ENCODE measurements around the gene AXIN1. TPM values are rescaled to one million over a fixed set of nuclear protein-coding genes. Genes with fewer than 3 reads are reported as not detected.

AXIN1 gene
- total RNA-seq, 1 donor, result 35.8 TPM

DNA sequence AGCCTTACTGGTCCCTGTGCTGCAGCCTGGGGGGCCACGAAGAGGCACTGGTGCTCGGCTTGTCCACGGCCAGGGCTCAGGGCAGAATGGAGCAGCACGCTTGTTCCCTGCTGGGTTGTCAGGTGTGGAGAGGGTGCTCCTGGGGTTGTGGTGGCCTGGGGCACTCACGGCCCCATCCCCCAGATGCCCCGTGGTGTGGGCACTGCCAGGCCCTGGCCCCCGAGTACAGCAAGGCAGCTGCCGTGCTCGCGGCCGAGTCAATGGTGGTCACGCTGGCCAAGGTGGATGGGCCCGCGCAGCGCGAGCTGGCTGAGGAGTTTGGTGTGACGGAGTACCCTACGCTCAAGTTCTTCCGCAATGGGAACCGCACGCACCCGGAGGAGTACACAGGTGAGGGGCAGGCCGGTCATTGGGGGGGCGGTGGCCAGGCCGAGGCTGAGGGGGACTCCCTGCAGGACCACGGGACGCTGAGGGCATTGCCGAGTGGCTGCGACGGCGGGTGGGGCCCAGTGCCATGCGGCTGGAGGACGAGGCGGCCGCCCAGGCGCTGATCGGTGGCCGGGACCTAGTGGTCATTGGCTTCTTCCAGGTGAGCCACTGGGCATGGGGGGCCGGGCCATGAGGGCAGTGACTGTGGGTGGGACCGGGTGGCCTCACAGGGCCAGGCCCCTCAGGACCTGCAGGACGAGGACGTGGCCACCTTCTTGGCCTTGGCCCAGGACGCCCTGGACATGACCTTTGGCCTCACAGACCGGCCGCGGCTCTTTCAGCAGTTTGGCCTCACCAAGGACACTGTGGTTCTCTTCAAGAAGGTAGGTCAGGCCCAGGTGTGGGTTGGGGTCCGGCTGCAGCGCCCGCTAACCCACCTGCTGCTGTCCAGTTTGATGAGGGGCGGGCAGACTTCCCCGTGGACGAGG is 68.1 kb downstream of the AXIN1 start:
- H3K27me3 ChIP-seq (ENCODE audit: insufficient read depth, low read length), result peaks cover 3% of the 10 kb centered on the region
- H3K9me3 ChIP-seq (ENCODE audit: low read depth, low read length), result no peaks in the 10 kb centered on the region
- H3K4me3 ChIP-seq (ENCODE audit: low read length), result no peak overlapping the region
- H3K4me1 ChIP-seq (ENCODE audit: insufficient read depth, low read length), result no peaks in the 10 kb centered on the region

- H3K9me3 ChIP-seq (ENCODE audit: low read depth, low read length), result no peaks in the 10 kb centered on the region
- peaks cover 3% of the 10 kb centered on the region for H3K27me3 ChIP-seq (ENCODE audit: insufficient read depth, low read length)
- no peaks in the 10 kb centered on the region for H3K4me1 ChIP-seq (ENCODE audit: insufficient read depth, low read length)
- no peak within 1 kb of the TSS for H3K4me3 ChIP-seq (ENCODE audit: low read length)
These were observed 69.3 kb downstream of the AXIN1 start, which contains the start of gene PDIA2 for GRCh38 chr16:283033-283805. TSS of gene PDIA2 (plus strand) at chr16:283164. CDS start at chr16:283170, 6 bp downstream.

DNA sequence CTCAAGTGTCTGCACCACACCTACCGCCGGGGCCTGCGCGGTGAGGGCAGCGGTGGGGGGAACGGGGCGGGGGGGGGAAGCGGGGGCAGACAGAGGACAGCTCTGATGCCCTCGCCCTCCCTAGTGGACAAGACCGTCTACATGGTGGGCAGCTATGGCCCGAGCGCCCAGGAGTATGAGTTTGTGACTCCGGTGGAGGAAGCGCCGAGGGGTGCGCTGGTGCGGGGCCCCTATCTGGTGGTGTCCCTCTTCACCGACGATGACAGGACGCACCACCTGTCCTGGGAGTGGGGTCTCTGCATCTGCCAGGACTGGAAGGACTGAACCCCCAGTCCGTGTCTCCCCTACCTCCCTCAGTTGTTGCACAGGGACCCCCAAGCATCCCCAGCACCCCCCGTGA is 70.0 kb downstream of the AXIN1 start:
- H3K4me3 ChIP-seq (ENCODE audit: low read length), result no peak overlapping the region
- H3K9me3 ChIP-seq (ENCODE audit: low read depth, low read length), result no peaks in the 10 kb centered on the region
- no peaks in the 10 kb centered on the region for H3K4me1 ChIP-seq (ENCODE audit: insufficient read depth, low read length)
- H3K27me3 ChIP-seq (ENCODE audit: insufficient read depth, low read length), result peaks cover 3% of the 10 kb centered on the region

GRCh38 chr16:281660-282255 is 70.8 kb downstream of the AXIN1 start:
- no peak overlapping the region for H3K4me3 ChIP-seq (ENCODE audit: low read length)
- no peaks in the 10 kb centered on the region for H3K9me3 ChIP-seq (ENCODE audit: low read depth, low read length)
- no peaks in the 10 kb centered on the region for H3K4me1 ChIP-seq (ENCODE audit: insufficient read depth, low read length)
- peaks cover 3% of the 10 kb centered on the region for H3K27me3 ChIP-seq (ENCODE audit: insufficient read depth, low read length)

GRCh38 chr16:280991-281659 is 71.4 kb downstream of the AXIN1 start:
- no peak overlapping the region for H3K4me3 ChIP-seq (ENCODE audit: low read length)
- H3K4me1 ChIP-seq (ENCODE audit: insufficient read depth, low read length), result no peaks in the 10 kb centered on the region
- H3K9me3 ChIP-seq (ENCODE audit: low read depth, low read length), result no peaks in the 10 kb centered on the region
- H3K27me3 ChIP-seq (ENCODE audit: insufficient read depth, low read length), result peaks cover 3% of the 10 kb centered on the region

- no peaks in the 10 kb centered on the region for H3K4me1 ChIP-seq (ENCODE audit: insufficient read depth, low read length)
- H3K4me3 ChIP-seq (ENCODE audit: low read length), result no peak within 1 kb of the TSS
- H3K27me3 ChIP-seq (ENCODE audit: insufficient read depth, low read length), result peaks cover 3% of the 10 kb centered on the region
- no peaks in the 10 kb centered on the region for H3K9me3 ChIP-seq (ENCODE audit: low read depth, low read length)
These were observed 72.0 kb downstream of the AXIN1 start, which contains the start of gene ARHGDIG for GRCh38 chr16:280552-280951. TSS of gene ARHGDIG (plus strand) at chr16:280591. CDS start at chr16:280681, 90 bp downstream.

DNA sequence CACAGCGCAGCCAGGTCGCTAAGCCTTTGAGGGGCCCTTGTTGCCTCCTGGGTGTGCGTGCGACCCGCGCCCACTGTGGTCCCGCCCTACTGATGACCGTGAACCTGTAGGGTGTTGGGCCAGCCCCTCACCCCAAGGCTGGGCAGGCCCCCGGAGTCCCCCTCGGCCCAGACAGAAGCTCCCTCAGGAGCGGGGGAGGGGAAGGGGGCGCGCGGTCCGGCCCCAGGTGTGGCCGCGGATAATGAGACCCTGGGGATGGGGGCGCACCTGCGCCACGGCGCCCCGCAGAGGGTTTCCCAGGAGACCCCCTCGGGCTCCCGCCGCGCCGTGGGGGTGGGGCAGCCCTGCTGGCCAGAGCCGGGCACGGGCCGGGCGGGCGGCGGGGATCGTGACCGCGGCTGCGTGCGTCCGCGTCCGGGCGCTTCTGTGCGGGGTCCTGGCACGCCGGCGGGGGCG is 72.5 kb downstream of the AXIN1 start:
- Histone ChIP-seq H3K4me3 (ENCODE audit: low read length) (no peak overlapping the region), H3K4me1 (ENCODE audit: insufficient read depth, low read length) (peaks cover 4% of the 10 kb centered on the region), H3K9me3 (ENCODE audit: low read depth, low read length) (no peaks in the 10 kb centered on the region), H3K27me3 (ENCODE audit: insufficient read depth, low read length) (peaks cover 3% of the 10 kb centered on the region)

DNA sequence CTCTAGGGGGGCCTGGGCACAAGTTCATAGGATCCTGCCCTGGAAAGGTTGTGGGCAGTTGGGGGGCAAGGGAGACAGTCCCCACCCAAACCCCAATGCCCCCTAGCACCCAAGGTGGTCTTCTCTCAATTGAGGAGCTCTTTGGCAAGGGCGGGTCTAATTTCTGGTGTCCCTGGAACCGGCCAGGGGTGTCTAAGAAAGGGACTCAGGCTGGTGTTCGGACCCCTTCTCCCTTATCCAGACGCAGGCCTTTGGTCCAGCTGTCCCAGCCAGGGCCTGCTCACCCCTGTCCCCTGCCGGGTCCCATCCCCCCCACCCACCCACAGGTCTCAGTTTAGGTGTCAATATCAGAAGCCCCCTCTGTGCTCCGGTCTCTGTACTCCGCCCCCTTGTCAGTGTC is 73.0 kb downstream of the AXIN1 start:
- H3K4me1 ChIP-seq (ENCODE audit: insufficient read depth, low read length), result peaks cover 5% of the 10 kb centered on the region
- no peaks in the 10 kb centered on the region for H3K9me3 ChIP-seq (ENCODE audit: low read depth, low read length)
- H3K4me3 ChIP-seq (ENCODE audit: low read length), result no peak overlapping the region
- H3K27me3 ChIP-seq (ENCODE audit: insufficient read depth, low read length), result peaks cover 3% of the 10 kb centered on the region

DNA sequence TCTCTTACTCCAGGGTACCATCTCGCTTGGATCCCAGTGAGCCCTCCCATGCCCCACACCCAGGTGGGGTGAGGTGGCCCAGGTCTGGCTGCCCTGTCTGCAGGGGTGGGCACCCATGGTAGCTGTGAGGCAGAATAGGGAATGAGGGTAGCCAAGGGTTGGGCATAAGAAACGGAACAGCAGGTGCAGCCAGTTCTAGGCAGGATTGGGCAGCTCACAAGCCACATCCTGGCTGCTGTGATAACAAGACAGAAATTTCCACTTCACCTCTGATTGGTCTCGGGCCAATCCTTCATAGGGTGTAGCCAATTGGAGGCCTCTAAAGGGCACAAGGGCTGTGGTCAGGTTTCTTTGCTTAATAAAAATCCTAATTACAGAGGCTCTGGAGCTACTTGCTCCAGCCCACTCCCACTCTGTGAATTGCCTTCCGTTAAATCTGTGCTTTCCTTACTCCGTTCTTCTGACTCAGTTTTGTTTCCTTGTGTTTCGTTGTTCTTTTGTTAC is 73.6 kb downstream of the AXIN1 start:
- peaks cover 5% of the 10 kb centered on the region for H3K4me1 ChIP-seq (ENCODE audit: insufficient read depth, low read length)
- peaks cover 3% of the 10 kb centered on the region for H3K27me3 ChIP-seq (ENCODE audit: insufficient read depth, low read length)
- H3K9me3 ChIP-seq (ENCODE audit: low read depth, low read length), result no peaks in the 10 kb centered on the region
- H3K4me3 ChIP-seq (ENCODE audit: low read length), result no peak overlapping the region

GRCh38 chr16:276426-277077 is 76.0 kb downstream of the AXIN1 start:
- Histone ChIP-seq H3K4me1 (ENCODE audit: insufficient read depth, low read length) (peaks cover 5% of the 10 kb centered on the region), H3K27me3 (ENCODE audit: insufficient read depth, low read length) (peaks cover 3% of the 10 kb centered on the region), H3K9me3 (ENCODE audit: low read depth, low read length) (no peaks in the 10 kb centered on the region), H3K4me3 (ENCODE audit: low read length) (no peak overlapping the region)

GRCh38 chr16:275786-276232 is 76.7 kb downstream of the AXIN1 start, which contains the start of gene RGS11:
TSS of gene RGS11 (minus strand) at chr16:275944. CDS start at chr16:275911, 33 bp downstream.
- no peak within 1 kb of the TSS for H3K4me3 ChIP-seq (ENCODE audit: low read length)
- H3K9me3 ChIP-seq (ENCODE audit: low read depth, low read length), result no peaks in the 10 kb centered on the region
- H3K4me1 ChIP-seq (ENCODE audit: insufficient read depth, low read length), result peaks cover 5% of the 10 kb centered on the region
- H3K27me3 ChIP-seq (ENCODE audit: insufficient read depth, low read length), result no peaks in the 10 kb centered on the region

DNA sequence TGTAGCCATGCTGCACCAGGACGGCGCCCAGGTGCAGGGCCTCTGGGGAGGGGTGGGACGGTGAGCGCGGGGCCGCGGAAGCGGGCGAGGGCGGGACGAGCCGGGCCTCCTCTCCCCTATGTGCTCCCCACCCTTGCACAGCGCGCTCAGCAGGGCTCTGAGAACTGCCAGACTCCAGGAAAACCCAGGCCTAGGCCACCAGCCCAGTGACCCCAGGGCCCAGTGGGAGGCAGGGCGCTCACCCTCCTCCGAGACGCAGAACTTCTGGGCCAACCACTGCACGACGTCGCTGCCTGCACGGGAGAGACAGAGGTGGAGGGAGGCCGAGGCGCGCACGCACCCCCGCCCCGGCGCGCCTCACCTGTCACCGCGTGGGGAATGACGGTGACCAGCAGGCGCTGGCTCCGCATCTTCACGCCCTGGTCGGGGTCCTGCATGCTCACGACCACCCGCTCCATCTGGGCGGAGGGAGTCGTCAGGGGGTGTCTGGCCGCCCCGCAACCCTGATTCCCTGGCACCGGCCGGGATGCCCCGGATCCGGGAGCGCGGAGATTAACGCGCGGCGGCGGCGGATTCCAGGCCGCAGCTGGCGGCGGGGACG is 77.4 kb downstream of the AXIN1 start:
- Histone ChIP-seq H3K27me3 (ENCODE audit: insufficient read depth, low read length) (no peaks in the 10 kb centered on the region), H3K4me1 (ENCODE audit: insufficient read depth, low read length) (peaks cover 5% of the 10 kb centered on the region), H3K4me3 (ENCODE audit: low read length) (no peak overlapping the region), H3K9me3 (ENCODE audit: low read depth, low read length) (no peaks in the 10 kb centered on the region)

GRCh38 chr16:273547-274421 is 78.7 kb downstream of the AXIN1 start:
- H3K27me3 ChIP-seq (ENCODE audit: insufficient read depth, low read length), result no peaks in the 10 kb centered on the region
- peaks cover 5% of the 10 kb centered on the region for H3K4me1 ChIP-seq (ENCODE audit: insufficient read depth, low read length)
- H3K4me3 ChIP-seq (ENCODE audit: low read length), result no peak overlapping the region
- H3K9me3 ChIP-seq (ENCODE audit: low read depth, low read length), result no peaks in the 10 kb centered on the region
